ENCODE results near the gene EN2.

Gene EN2

DNA sequence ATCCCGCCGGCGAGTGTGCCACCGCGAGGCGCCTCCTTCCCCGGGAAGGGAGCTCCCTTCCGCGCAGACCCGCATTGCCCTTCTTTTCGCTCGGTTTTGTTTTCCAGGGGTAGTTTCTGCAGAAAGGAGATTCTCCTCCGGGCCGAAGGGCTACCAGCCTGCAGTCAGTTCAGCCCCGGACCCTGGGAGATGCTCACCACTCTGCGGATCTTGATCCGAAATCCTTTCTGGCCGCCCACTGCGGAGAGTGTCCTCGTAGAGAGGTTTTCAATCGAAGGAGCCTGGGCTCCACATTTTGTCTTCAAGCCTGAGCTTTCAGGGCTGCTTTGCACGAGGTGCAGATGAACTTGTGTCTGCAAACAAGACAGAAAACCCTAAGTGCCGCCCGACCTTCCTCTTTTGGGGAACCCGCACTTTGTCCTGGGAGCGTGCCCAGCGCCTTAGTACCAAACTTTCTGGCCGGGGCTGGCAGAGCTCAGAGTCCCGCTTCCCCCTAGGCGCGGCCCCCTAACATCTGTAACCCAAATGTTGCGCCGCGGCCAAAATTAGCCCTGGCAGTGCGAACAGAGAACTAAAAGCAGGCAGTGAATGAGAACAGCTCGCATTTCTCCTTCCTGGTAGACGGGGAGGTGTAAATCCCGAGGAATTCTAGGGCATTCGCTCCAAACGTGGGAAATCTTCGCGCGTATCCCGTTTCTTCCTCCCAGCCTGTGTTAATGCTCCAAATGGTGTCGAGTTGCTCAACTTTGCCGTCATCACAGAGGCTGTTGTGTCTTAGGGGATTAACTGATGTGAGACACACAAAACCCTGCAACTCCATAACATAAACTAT lies 6.7 kb upstream of the EN2 start:
- DNase-seq (ENCODE audit: low read depth) = no peak

DNA sequence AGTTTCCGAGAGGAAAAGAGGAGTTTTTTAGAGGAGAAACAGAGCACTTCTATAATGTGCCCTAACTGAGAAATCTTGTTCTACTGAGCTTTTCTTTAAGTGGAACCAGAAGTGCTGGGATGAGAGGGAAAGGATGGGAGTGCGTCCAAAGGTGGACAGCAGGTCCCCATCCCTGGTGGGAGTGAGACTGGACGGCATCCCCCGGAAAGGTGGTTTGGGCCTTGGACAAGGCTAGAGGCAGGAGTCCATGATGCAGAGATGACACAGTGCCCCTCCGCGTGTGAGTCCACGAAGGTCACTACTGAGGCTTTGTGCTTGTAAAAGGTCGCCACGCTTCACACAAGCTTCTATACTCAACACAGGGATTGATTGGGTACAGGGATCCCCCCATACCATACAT lies 6.1 kb upstream of the EN2 start:
- no peak for DNase-seq (ENCODE audit: low read depth)

DNA sequence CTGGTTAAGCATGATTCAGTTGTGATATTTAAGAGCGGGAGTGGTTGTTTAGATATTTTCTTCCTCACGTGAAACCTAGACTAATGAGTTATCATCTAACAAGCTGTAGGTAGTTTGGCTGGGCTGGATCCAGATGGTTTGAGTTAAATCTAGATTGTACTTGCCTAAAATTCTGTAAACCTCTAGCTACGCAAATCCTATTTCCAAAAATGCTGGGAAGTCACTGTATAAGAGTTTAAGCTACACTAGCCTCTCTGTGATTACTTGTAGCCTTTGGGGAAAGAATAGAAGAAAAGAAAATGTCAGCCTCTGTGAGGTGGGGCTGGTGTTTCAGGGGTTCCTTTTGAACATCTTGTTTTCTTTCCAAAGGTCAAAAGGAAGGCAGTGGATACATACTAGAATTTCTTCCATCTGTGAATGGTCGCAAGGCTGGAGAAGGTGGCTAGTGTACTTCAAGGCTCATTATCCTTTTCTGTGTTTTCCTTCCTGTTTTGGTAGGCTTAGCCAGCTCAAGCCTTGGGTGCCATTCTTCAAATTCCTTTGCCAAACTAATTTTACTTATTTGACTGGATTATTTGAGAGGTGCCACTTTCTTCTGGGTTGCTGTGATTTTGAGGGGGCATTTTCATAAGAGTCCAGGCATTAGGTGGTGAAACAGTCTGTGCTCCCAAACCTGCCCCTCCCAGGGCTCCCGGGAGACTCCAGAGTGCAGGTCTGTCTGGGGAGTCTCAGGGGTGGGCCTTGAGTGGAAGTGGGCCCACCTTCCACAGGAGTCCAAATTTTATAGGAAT lies 5.2 kb upstream of the EN2 start:
- DNase-seq (ENCODE audit: low read depth) = no peak

DNA sequence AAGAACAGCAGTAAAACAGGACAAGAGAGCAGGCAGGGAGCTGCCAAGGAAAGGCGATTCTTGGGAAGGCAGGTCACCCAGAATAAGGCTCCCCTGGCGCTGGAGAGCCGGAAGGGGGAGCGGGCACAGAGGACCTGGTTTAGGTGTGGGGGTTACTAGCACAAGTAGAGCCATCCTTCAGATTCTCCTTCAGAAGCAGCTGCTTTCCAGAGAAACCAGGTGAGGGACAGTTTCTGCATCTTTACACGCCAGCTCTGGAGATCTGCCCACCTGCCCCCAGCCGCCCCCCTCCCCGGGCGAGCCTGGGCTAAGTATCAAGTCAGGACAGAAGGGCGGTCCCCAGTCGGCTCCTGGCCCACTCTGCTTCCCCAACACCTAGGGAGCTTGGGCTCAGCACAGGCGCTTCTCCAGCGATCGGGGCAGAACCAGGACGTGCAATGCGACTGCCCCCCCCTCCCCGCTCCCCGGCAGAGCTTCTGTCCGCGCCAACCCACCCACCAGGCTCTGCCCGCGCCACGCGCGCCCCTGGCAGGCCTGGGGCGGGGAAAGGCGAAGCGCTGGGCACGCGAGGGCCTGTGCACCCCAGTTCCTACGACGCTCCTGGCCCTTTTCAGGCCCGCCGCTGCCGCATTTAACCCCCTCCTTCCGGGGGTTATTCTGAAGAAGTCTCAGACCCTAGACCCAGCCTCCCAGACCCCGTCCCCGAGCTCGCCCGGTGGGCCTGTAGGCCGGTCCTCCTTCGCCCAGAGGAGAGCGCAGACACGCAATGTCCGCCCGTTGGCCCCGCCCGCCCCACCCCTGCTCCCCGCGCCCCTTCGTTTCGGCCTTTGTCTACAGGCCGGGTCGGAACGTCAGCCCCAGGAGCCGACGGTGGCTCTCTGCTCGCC lies 4.4 kb upstream of the EN2 start:
- DNase-seq (ENCODE audit: low read depth) = no peak

DNA sequence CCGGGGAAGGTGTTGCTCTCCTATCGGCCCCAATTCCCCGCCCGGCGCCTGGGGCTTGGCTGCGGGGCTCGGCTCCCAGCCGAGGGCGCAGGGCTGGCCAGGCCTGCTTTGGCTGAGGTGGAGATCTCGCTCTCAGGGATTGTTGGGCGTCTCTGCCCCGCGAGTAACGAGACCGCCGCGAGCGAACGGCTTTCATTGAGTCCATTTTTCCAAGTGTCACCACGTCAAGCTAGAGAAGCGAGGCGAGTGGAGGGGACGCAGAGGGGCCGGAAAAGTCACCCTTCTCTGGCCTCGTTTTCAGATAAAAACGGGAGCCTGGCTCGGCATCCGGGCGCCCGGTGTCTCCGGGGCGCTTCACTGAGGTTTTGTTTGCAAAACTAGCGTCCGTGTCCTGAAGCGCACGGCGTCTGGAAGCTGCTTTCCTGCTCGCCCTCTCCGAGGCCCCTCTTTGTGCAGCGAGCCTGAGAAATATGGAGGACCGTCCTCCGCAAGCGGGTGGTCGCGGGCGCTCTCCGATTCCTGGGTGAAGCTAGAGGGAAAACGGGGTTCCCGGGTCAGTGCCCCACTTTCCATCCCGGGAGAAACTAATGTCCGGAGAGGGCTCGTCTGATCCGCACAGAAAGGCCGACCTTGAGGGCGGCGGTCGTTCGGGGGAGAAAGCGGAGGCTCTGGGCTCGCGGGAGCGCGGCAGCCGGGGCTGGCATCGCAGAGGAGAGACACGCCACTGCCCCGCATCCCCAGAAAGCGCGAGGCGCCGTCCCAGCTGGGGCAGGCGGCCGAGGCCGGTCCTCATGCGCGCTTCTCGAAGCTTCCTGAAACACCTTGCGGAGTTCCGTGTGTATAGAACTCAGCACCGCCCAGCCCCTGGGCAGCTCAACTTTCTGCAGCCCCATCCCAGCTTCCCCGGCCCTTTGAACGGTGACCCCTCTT lies 3.5 kb upstream of the EN2 start:
- DNase-seq (ENCODE audit: low read depth) = no peak

DNA sequence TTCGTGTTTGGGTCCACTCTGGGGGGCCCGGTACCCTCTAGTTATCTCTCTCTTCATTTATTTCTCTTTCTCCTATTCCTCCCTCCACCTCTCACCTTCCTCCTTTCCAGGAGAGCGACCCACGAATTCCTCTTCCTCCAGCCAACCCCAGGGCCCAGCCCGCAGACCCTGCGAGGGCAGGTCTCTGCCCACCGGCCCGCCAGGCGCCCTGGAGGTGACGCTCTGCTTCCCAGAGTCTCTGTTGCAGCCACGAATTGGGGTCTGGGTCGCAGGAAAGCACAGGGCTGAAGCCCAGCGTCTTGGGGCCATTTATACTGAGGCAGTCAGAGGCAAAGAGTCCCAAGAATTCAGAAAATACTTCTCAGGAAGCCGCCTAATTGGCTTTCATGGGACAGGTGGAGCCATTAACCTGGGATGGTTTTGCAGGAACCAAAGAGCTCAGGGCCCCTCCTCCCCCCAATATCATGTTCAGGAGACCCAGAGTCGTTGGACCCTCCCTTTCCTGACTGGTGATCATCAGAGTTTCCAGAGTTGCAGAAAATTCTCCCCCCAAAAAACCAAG lies 2.7 kb upstream of the EN2 start:
- DNase-seq (ENCODE audit: low read depth) = no peak

DNA sequence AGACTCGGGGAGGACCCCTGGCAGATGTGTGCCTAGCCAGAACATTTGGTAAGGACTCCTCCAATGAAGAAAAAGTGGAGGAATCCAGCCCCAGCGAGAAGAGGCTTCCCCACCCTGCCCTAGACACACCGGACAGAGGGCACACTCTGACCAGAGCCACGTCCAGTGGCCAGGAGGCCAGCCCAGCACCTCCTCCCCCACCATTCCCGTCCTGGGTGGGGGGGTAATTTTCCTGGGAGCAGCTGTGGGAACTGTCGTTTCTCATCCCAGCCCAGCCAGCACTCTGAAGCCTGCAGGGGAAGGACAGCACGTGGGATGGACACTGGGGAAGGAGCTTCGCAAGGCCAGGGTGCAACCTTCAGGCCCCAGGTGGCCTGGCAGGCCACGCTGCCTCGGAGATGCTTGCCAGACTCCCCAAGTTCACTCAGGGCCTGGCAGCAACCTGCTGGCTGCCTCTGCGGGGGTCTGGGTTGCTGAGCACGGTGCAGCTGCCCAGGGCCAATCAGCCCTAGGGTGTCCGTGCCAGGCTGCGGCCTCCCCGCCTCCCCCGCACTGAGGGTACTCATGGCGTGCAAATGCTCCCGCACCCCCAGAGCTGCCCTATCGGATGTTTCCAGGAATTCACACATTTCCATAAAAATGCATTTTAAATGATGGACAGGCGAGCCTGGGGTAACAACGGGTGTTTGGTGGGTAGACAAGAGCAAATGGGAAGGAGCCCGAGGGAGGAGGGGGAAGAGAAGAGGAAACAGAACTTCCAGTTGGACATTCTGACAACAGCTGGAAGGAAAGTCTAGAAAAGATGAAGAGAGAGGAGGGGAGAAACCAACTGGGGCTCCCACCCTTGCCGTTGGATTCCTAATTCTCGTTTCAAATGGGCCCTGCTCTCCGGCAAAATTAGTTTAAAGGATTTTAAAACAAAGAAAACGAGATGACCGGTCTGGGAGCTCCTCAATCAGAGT lies 1.9 kb upstream of the EN2 start:
- no peak for DNase-seq (ENCODE audit: low read depth)

DNA sequence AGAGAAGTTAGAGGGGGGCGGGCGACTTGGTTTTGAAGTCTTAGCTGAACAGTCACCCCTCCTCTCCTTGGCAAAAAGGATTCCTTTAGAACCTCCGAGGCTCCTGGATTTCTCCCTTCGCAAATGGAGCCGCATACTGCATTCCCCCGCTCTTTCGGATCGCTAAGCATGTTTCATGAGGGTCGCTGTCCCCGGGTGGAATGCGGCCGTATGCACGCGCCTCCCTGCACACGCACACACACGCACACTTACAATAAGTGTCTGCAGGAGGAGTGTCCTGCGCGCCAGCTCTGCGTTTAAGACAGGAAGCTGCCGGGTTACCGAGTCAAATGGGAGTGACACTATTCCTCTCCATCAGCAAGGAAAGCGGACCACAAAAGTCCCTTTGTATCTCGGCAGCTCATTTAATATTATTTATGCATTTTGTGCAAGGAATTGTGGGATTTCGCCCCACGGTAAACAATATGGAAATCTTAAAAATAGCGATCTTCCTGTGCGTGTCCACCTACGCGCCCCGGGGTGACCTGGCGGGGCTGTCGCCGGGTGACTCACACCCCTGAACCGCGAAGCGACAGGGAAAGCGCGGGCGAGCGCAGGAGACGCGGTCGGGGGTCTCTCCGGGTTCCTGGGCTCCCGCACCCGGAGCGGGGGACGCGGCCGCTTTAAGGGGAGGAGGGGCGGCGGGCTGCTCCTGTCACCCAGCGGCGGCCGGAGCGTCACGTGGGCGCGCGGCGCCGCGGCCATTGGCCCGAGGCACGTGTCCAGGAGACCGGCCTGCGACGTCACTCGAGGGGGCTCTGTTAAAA lies 988 bp upstream of the EN2 start:
- DNase-seq (ENCODE audit: low read depth) = peak; percentile 13

DNA sequence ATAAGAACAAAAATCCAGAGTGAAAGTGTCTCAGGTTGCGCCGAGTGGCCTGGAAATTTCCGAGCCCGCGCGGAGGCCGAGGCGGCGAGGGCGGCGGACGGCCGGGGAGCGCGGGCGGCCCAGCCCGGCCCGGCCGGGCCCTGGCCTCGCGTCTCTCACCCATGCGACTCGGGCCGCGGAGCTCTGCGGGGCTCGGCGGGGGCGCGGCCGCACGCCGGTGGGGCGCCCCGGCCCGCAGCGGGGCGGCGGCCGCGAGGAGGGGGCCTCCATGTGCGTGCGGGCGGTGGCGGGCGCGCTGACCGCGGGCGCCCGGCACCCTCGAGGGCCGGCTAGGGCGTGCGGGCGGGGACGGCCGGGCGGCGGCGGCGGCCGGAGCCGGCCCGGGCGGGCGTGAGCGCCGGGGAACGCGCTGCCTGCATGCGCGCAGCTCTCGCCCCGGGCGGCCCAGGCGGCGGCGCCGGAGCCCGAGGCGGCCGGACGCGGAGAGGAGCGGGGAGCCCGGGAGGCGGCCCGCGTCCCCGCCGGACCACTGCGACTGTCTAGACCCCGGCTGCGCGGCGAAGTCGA lies 302 bp upstream of the EN2 start:
- DNase-seq (ENCODE audit: low read depth) = no peak

DNA sequence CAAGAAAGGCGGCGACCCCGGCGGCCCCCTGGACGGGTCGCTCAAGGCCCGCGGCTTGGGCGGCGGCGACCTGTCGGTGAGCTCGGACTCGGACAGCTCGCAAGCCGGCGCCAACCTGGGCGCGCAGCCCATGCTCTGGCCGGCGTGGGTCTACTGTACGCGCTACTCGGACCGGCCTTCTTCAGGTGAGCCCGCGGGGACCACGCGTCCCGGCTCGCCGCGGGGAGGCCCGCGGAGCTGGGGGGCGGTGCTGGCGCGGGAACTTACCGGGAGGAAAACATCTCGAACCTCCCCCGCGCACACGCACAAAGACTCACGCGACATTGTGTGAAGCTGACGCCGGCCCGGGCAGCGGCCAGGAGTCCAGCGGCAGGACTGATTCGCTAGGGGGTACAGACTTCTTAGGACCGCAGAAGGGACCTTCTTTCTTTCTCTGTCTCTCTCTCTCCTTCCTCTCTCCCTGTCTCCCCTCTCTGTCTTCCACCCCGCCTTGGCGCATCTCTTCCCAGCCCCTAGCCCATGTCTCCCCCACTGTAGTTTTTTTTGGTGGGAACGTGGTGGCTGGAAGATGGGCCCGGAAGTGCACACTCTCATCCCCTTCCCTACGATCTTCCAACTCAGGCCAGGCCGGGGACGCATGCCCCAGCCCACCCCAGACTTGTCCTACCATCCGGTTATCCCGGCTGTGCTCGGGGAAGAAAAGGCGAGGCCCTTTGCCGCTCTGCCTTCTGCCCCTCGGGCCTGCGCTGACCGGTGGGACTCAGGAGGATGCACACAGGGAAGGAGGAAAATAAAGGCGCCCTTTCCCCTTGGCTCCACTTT lies 1.2 kb downstream of the EN2 start:
- DNase-seq (ENCODE audit: low read depth) = no peak

DNA sequence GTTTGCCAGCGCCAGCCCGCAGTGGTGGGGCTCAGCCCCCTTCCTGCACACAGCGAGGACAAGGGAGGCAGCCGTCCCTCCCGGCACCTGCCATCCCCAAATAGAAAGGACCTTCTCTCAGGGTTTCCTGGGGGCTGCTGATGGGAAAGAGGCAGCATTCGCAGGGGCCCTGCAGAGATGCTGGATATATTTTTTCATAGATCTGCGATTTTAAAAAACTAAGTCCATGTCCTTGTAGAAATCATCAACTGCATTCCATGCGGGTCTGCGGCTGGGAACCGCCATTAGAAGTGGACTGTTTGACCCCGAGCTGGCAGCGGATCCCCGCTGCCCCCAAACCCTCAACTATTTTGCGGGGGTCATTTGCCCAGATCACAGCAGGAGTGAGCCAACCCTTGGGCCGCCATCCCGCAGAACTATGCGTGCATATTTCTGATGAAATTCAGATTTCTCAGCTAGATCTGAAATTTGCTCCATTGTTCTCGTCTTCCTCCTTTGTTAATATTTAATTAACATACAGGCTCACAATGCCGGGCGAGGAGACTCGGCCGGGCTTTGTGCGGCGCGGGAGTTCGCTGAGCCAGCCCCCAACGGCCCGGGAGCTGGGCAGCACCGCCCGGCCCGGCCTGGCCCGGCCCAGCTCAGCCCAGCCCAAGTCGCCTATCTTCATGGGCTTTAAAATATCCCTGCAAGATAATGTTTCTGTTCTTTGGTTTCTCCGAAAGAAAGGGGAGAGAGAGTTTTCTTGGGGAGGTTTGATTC lies 2.0 kb downstream of the EN2 start:
- DNase-seq (ENCODE audit: low read depth) = no peak

DNA sequence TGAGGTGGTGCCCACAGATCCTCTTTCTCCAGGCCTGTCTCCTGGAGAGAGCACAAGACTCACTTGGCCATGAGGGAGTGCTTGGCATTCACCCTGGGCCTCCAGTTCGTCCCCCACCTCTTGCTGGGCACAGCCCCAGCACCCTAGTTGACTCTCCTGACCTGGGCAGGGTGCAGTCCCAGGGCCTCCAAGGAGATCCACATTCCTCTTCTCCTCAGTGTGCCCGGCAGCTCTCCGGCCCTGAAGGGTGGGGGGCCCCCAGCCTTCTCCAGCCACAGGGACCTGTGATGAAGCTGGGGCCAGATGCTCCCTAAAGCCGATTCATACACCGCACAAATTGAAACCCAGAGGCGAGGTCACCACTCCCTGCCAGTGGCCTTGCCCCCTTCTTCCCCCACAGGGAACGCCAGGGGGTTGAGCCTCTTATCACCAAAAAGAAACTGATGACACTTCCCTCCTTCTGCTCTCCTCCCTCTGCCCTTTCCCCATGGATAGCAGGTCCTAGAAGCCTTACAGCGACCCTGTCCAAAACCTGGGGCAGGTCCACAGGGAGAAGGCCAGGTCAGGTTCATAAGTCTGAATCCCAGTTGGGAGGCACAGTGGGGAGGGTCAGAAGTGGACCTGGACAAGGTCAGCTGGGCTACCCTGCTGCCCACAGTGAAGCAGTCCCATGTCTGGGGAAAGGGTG lies 3.1 kb downstream of the EN2 start:
- DNase-seq (ENCODE audit: low read depth) = no peak

DNA sequence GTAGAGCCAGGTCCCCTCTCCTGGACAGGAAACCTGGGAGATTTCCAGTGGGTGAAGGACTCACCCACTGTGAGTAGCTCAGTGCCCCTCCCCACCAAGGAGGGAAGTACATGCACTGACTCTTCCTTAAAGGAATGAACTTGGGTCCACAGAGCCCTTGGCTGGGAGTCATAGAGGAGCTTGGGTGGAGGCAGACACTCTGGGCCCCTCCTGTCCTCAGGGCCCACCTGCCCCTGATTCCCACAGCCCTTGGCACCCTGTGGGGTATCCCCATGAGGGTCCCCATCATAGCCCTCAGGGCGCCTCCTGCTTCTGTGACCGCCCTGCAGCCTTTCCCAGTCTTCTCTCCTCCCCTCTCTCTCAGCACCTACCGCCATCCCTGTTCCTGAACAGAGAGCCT lies 3.7 kb downstream of the EN2 start:
- no peak for DNase-seq (ENCODE audit: low read depth)

DNA sequence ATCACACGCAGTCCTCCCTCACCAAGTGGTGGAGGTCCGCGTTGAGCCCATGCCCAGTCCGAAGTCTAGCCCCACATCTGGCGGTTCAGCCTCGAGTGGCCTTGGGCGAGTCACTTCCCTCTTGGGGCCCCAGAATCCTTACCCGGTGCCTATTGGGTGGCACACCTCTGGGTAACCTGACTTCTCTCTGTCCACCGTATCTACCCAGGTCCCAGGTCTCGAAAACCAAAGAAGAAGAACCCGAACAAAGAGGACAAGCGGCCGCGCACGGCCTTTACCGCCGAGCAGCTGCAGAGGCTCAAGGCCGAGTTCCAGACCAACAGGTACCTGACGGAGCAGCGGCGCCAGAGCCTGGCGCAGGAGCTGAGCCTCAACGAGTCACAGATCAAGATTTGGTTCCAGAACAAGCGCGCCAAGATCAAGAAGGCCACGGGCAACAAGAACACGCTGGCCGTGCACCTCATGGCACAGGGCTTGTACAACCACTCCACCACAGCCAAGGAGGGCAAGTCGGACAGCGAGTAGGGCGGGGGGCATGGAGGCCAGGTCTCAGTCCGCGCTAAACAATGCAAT lies 4.3 kb downstream of the EN2 start:
- no peak for DNase-seq (ENCODE audit: low read depth)

DNA sequence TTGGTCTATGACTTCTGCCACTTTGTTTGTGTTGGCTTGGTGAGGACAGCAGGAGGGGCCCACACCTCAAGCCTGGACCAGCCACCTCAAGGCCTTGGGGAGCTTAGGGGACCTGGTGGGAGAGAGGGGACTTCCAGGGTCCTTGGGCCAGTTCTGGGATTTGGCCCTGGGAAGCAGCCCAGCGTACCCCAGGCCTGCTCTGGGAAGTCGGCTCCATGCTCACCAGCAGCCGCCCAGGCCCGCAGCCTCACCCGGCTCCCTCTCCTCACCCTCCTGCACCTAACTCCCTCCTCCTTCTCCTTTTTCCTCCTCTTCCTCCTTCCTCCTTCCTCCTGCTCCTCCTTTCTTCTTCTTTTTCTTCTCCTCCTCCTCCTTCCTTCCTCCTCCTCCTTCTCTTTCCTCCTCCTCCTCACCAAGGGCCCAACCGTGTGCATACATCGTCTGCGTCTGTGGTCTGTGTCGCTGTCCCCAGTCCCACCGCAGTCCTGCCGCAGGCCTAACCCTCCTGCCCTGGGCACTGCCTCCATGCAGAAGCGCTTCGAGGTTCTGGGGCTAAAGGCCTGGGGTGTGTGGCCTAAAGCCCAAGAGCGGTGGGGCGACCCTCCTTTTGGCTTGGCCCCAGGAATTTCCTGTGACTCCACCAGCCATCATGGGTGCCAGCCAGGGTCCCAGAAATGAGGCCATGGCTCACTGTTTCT lies 5.3 kb downstream of the EN2 start:
- DNase-seq (ENCODE audit: low read depth) = no peak

All from stromal cell of bone marrow (primary cell).